Measurements from ENCODE around the gene KXD1. TPM values are rescaled to one million over a fixed set of nuclear protein-coding genes. Genes with fewer than 3 reads are reported as not detected.

Gene KXD1
- total RNA-seq, 1 experiment from 2014 or later, result 140 TPM

DNA sequence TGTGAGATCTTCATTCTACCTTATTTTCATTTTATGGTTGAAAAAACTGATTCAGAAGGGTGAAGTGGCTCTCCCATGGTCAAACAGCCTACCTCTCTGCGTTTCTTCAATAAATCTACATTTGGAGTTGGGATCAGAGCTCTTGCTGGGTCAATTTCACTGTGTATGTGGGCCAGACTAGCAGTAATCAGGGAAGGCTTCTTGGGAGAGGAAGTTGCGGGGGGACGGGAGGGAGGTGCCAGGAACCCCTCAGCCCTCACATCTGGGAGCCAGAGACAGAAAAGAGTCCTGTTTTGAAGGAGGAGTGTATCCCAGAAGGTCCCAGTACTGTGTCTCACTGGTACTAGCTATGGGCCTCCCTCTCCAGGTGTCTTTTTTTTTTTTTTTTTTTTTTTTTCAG lies 934 bp downstream of the KXD1 start:
- no peak for DNase-seq
- Histone ChIP-seq H3K9me3 (no peaks in the 10 kb centered on the region), H3K36me3 (peaks cover 36% of the 10 kb centered on the region), H3K27me3 (no peaks in the 10 kb centered on the region), H3K4me3 (peak overlapping the region; percentile 74)

- H3K9me3 ChIP-seq, result no peaks in the 10 kb centered on the region
- no peak for DNase-seq
- peaks cover 47% of the 10 kb centered on the region for H3K36me3 ChIP-seq
- H3K27me3 ChIP-seq, result no peaks in the 10 kb centered on the region
- no peak overlapping the region; the same call in 1 of the 2 replicates for H3K4me3 ChIP-seq
Observed at GRCh38 chr19:18559685-18560084, 2.0 kb downstream of the KXD1 start.

DNA sequence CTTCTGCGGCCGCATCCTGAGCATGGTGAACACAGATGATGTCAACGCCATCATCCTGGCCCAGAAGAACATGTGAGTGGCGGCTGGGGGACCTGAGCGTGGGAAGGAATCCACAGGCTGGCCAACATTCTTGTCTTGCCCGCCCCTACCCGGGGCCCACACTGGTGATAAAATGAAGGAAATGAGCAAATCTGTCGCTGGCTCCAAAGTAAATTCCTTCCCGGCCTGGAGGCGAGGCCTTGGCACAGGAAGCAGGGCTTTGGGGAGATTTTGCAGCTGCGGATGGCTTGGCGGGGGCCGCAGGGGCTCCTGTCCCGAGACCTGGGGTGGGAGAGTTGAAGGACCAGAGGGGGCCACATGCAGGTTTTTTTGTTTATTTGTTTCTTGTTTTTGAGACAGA lies 4.4 kb downstream of the KXD1 start:
- H3K27me3 ChIP-seq, result no peaks in the 10 kb centered on the region
- DNase-seq, result no peak
- H3K36me3 ChIP-seq, result peaks cover 63% of the 10 kb centered on the region
- H3K9me3 ChIP-seq, result no peaks in the 10 kb centered on the region
- no peak overlapping the region for H3K4me3 ChIP-seq

DNA sequence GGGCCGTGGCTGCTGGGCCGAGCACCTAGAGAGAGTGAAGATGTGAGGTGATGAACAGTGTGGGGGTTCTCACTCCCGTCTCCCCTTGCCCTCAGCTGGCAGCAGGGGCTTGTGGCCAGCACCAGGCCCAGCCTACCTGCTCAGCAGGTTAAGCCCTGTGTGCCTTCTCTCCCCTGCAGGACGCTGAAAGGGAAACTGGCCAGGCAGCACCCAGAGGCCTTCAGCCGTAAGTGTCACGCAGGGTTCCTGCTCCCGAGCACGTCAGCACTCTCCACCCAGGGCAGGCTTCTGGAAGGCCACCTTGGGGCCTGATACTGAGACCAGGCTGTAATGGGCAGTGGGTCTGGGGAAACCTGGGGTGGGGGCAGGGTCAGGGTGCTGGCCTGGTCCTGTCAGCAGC lies 9.3 kb downstream of the KXD1 start:
- H3K4me3 ChIP-seq, result no peak overlapping the region
- H3K9me3 ChIP-seq, result no peaks in the 10 kb centered on the region
- no peak for DNase-seq
- peaks cover 63% of the 10 kb centered on the region for H3K36me3 ChIP-seq
- no peaks in the 10 kb centered on the region for H3K27me3 ChIP-seq

- no peak overlapping the region for H3K4me3 ChIP-seq
- no peaks in the 10 kb centered on the region for H3K27me3 ChIP-seq
- DNase-seq, result no peak
- H3K9me3 ChIP-seq, result no peaks in the 10 kb centered on the region
- peaks cover 65% of the 10 kb centered on the region for H3K36me3 ChIP-seq
Observed at GRCh38 chr19:18568367-18568766, 10.7 kb downstream of the KXD1 start.

DNA sequence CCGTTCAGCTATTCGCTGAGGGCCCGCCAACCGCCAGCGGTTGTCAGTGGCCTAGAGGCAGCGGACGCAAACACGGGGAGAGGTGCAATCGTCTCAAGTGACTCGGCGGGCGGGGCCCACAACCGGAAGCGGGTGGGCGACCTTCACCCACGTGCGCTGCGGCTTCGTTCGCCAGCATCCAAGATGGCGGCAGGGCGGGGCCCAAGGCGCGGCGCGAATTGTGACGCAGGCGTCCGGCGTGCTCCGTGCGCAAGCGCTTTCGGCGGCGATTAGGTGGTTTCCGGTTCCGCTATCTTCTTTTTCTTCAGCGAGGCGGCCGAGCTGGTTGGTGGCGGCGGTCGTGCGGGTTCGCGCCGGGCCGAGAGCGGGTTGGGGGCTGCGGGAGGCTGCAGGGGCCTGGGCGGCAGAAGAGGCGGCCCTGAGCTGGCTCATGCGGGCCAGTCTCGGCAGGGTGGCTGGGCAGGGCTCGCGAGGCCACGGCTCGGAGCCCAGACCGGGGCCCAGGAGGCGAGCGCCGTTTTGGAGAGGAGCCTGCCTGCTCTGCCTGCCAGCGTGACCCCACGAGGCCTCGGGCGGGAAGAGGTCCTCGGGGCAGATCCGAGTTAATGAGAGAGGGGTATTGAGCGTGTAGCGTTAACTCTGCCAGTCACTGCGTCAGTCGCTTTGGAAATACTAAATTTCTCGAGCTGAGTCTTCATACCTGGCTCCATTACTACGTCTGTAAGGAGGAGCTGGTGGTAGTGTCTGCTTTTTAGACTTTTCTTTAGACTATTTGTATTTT lies 14.1 kb downstream of the KXD1 start, which contains the start of gene UBA52:
Gene UBA52, plus strand, starts transcription at position 294 of the 781 bp plus-strand sequence. CDS start 1,444 bp downstream, outside the sequence.
- Histone ChIP-seq H3K4me3 (peak within 1 kb of the TSS; percentile 87), H3K36me3 (peaks cover 72% of the 10 kb centered on the region), H3K9me3 (no peaks in the 10 kb centered on the region), H3K27me3 (no peaks in the 10 kb centered on the region)
- DNase-seq, result peak; percentile 99

DNA sequence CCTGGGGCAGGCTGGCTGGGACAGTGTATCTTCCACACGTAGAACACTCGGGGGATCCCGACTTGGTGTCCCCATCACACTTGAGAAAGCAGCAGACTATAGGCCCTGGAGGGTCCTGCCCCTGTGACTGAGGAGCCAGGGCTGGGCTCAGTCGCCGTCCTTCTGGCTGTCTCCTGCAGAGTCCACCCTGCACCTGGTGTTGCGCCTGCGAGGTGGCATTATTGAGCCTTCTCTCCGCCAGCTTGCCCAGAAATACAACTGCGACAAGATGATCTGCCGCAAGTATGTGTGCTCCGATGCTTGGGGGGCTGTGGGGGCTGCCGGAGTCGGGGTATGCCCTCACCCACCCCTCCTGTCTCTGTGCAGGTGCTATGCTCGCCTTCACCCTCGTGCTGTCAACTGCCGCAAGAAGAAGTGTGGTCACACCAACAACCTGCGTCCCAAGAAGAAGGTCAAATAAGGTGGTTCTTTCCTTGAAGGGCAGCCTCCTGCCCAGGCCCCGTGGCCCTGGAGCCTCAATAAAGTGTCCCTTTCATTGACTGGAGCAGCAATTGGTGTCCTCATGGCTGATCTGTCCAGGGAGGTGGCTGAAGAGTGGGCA lies 17.1 kb downstream of the KXD1 start:
- Histone ChIP-seq H3K9me3 (no peaks in the 10 kb centered on the region), H3K27me3 (no peaks in the 10 kb centered on the region), H3K36me3 (peaks cover 63% of the 10 kb centered on the region), H3K4me3 (no peak overlapping the region)
- no peak for DNase-seq

DNA sequence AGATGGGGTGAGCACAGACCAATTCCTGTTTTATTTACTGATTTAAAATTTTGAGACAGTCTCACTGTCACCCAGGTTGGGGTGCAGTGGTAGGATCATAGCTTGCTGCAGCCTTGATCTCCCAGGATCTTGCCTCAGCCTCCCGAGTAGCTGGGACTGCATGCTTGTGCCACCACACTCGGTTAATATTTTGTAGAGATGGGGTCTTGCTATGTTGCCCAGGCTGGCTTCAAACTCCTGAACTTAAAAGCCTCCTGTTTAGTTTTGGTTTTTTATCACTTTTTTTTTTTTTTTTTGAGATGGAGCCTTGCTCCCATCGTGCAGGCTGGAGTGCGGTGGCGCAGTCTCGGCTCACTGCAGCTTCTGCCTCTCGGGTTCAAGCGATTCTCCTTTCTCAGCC lies 18.7 kb downstream of the KXD1 start:
- H3K4me3 ChIP-seq, result no peak overlapping the region
- DNase-seq, result no peak

DNA sequence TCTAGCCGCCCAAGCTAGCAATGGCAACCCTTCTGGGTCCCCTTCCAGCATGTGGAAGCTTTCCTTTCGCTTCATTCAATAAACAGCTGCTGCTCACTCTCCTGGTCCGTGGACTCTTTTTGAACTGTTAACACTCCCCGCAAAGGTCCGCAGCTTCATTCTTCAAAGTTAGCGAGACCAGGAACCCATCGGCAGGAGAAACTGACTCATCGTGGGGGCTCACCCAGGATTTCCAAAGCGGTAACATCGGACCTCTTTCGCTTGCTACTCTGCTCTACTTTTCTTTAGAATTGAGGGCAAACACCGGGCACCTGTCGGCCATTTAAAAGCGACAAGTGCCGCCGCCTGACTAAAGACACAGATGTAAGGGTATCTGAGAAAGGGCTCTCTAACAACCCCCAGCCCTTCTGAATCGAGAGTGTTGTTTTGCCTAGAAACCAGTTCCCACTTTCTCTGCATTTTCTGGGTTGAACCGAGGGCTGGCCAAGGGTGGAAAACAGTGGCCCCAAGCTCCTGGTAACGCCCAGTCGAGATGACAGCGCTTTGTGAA lies 19.8 kb downstream of the KXD1 start:
- DNase-seq, result no peak
- Histone ChIP-seq H3K36me3 (peaks cover 56% of the 10 kb centered on the region), H3K27me3 (no peaks in the 10 kb centered on the region), H3K4me3 (no peak overlapping the region), H3K9me3 (no peaks in the 10 kb centered on the region)

More for the DNA sequence above, 18.7 kb downstream of the KXD1 start:
- H3K9me3 ChIP-seq, result no peaks in the 10 kb centered on the region
- no peaks in the 10 kb centered on the region for H3K27me3 ChIP-seq
- peaks cover 63% of the 10 kb centered on the region for H3K36me3 ChIP-seq

DNA sequence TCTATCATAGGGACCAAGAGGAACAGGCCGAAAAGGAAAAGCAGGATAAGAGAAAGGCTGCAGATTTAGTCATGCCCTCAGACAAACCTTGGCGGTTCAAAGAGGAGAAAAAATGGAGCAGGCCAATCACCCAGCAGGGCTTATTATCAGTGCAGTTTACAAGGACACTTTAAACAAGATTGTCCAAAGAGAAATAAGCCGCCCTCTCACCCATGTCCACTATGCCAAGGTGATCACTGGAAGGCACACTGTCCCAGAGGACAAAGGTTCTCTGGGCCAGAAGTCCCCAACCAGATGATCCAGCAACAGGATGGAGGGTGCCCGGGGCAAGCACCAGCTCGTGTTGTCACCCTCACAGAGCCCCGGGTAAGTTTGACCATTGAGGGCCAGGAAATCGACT lies 22.6 kb downstream of the KXD1 start:
- no peak overlapping the region for H3K4me3 ChIP-seq
- DNase-seq, result no peak
- H3K9me3 ChIP-seq, result no peaks in the 10 kb centered on the region
- H3K27me3 ChIP-seq, result no peaks in the 10 kb centered on the region
- H3K36me3 ChIP-seq, result peaks cover 27% of the 10 kb centered on the region

DNA sequence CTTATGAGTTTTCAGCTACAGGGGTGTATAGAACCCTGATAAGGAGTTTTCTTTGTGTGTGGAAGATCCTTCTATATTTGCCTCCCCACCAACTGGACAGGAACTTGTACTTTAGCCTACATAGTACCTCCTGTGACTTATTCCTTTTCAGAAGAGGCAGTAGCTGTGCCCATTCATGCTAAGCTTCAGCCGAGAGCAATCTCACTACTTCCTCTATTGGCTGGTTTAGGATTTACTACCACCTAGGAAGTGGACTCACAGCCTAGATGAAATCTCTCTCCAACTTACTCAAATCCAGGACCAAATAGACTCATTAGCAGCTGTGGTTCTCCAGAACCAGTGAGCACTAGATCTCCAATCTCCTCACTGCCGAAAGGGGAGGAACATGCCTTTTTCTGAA lies 28.6 kb downstream of the KXD1 start:
- no peak for DNase-seq
- no peaks in the 10 kb centered on the region for H3K9me3 ChIP-seq
- no peaks in the 10 kb centered on the region for H3K27me3 ChIP-seq
- H3K4me3 ChIP-seq, result no peak overlapping the region
- peaks cover 11% of the 10 kb centered on the region for H3K36me3 ChIP-seq

- peak overlapping the region; percentile 85 for H3K4me3 ChIP-seq
- no peaks in the 10 kb centered on the region for H3K9me3 ChIP-seq
- no peaks in the 10 kb centered on the region for H3K27me3 ChIP-seq
- DNase-seq, result no peak
- H3K36me3 ChIP-seq, result peaks cover 17% of the 10 kb centered on the region
Observed at GRCh38 chr19:18587561-18587960, 29.9 kb downstream of the KXD1 start.

- peak overlapping the region; percentile 85 for H3K4me3 ChIP-seq
- no peaks in the 10 kb centered on the region for H3K9me3 ChIP-seq
- H3K36me3 ChIP-seq, result peaks cover 17% of the 10 kb centered on the region
- no peaks in the 10 kb centered on the region for H3K27me3 ChIP-seq
- peak; percentile 40 for DNase-seq
Observed at GRCh38 chr19:18587962-18588610, 30.4 kb downstream of the KXD1 start.

GRCh38 chr19:18588611-18589379 lies 31.1 kb downstream of the KXD1 start, which contains the start of gene REX1BD:
Gene REX1BD, plus strand, starts transcription at chr19:18588798. Its CDS starts 4 bp downstream, at chr19:18588802.
- peaks cover 17% of the 10 kb centered on the region for H3K36me3 ChIP-seq
- H3K27me3 ChIP-seq, result no peaks in the 10 kb centered on the region
- H3K4me3 ChIP-seq, result peak within 1 kb of the TSS; percentile 85
- peak; percentile 93 for DNase-seq
- no peaks in the 10 kb centered on the region for H3K9me3 ChIP-seq

- peak; percentile 83 for DNase-seq
- no peaks in the 10 kb centered on the region for H3K9me3 ChIP-seq
- no peaks in the 10 kb centered on the region for H3K27me3 ChIP-seq
- H3K36me3 ChIP-seq, result peaks cover 17% of the 10 kb centered on the region
- peak overlapping the region; percentile 85 for H3K4me3 ChIP-seq
Observed at GRCh38 chr19:18589380-18590272, 32.0 kb downstream of the KXD1 start.
